Mesenchymal stem cell (in vitro differentiated cells and primary cell): ENCODE measurements around the gene MGAT4D.
"Not testable (repeated sequence)": the region's sequence is repeated elsewhere in the genome, so short reads cannot be mapped to it uniquely, and the experiment has no call there.

Experiments
- DNase-seq: peaks from one replicate; pipeline ENCODE4 v3.0.0-alpha.2; 2013
- H2AFZ ChIP-seq: one replicate; pipeline ENCODE4 v1.6.1; 2013; ENCODE audit warnings: low read depth, mild to moderate bottlenecking, control low read depth, inconsistent platforms, low read length, moderate library complexity
- H2AK5ac ChIP-seq: 2 replicates; pipeline ENCODE4 v1.6.1; 2013; ENCODE audit warnings: low read length, moderate library complexity, mild to moderate bottlenecking, inconsistent platforms; ENCODE audit not compliant: severe bottlenecking
- H2BK120ac ChIP-seq: one replicate; pipeline ENCODE4 v1.6.1; 2013; ENCODE audit warnings: low read depth, mild to moderate bottlenecking, inconsistent platforms, low read length, moderate library complexity
- H2BK12ac ChIP-seq, 2 experiments: one replicate each; pipeline ENCODE4 v1.6.1; 2013; ENCODE audit warnings: inconsistent platforms in 2 of 2, low read length in 2 of 2, mild to moderate bottlenecking in 2 of 2, moderate library complexity in 2 of 2, control low read depth in 1 of 2
- H2BK15ac ChIP-seq: one replicate; pipeline ENCODE4 v1.6.1; 2013; ENCODE audit warnings: mild to moderate bottlenecking, low read depth, inconsistent platforms; ENCODE audit not compliant: poor library complexity, severe bottlenecking
- H2BK5ac ChIP-seq: 2 replicates; pipeline ENCODE4 v1.6.1; 2013; ENCODE audit warnings: low read depth, mild to moderate bottlenecking, low read length, control low read depth, inconsistent platforms; ENCODE audit not compliant: poor library complexity, severe bottlenecking
- H3K14ac ChIP-seq, 2 experiments: one replicate each; pipeline ENCODE4 v1.6.1; 2013; ENCODE audit warnings: inconsistent platforms in 2 of 2, low read length in 2 of 2, control low read depth in 1 of 2, mild to moderate bottlenecking in 1 of 2, moderate library complexity in 1 of 2
- H3K18ac ChIP-seq, 2 experiments: one replicate each; pipeline ENCODE4 v1.6.1; 2013; ENCODE audit warnings: inconsistent platforms in 2 of 2, low read length in 2 of 2, control low read depth in 1 of 2, low read depth in 1 of 2, mild to moderate bottlenecking in 1 of 2
- H3K23ac ChIP-seq, 2 experiments: one replicate each; pipeline ENCODE4 v1.6.1; 2013; ENCODE audit warnings: inconsistent platforms in 2 of 2, low read length in 2 of 2, mild to moderate bottlenecking in 2 of 2, moderate library complexity in 2 of 2, control low read depth in 1 of 2
- H3K27ac ChIP-seq: 2 replicates; pipeline ENCODE4 v1.5.1; 2013; ENCODE audit warnings: mild to moderate bottlenecking, moderate library complexity, low read length, control low read depth, inconsistent platforms; ENCODE audit not compliant: poor library complexity, severe bottlenecking
- H3K27me3 ChIP-seq, 2 experiments: 2 replicates each; pipeline versions ENCODE4 v1.6.1 to v1.7.0; 2013; ENCODE audit warnings: low read length in 2 of 2, mild to moderate bottlenecking in 2 of 2, moderate library complexity in 2 of 2, control low read depth in 1 of 2, inconsistent platforms in 1 of 2; ENCODE audit not compliant: control insufficient read depth in 1 of 2, insufficient read depth in 1 of 2
- H3K36me3 ChIP-seq, 2 experiments: 2 replicates each; pipeline versions ENCODE4 v1.6.1 to v1.7.0; 2013; ENCODE audit warnings: low read length in 2 of 2, control low read depth in 1 of 2, inconsistent platforms in 1 of 2, low read depth in 1 of 2, mild to moderate bottlenecking in 1 of 2; ENCODE audit not compliant: insufficient read depth in 2 of 2, control insufficient read depth in 1 of 2
- H3K4ac ChIP-seq, 2 experiments: one replicate each; pipeline ENCODE4 v1.6.1; 2013; ENCODE audit warnings: inconsistent platforms in 2 of 2, low read length in 2 of 2, mild to moderate bottlenecking in 2 of 2, moderate library complexity in 2 of 2, control low read depth in 1 of 2, low read depth in 1 of 2
- H3K4me1 ChIP-seq: 2 replicates; pipeline ENCODE4 v1.6.1; 2013; ENCODE audit warnings: low read depth, low read length, control low read depth; ENCODE audit not compliant: control insufficient read depth, insufficient read depth
- H3K4me2 ChIP-seq: 2 replicates; pipeline ENCODE4 v1.6.1; 2013; ENCODE audit warnings: low read length, mild to moderate bottlenecking, inconsistent platforms; ENCODE audit not compliant: poor library complexity, severe bottlenecking
- H3K4me3 ChIP-seq, 2 experiments: 2 replicates each; pipeline versions ENCODE4 v1.5.1 to v1.7.0; 2013; ENCODE audit warnings: low read length in 2 of 2, mild to moderate bottlenecking in 2 of 2, control low read depth in 1 of 2, low read depth in 1 of 2; ENCODE audit not compliant: insufficient read depth in 1 of 2
- H3K79me1 ChIP-seq: replicated peaks from 2 replicates; pipeline ENCODE4 v1.6.1; 2013; ENCODE audit warnings: mild to moderate bottlenecking, control low read depth, low read length, inconsistent platforms; ENCODE audit not compliant: poor library complexity, severe bottlenecking
- H3K9ac ChIP-seq: 2 replicates; pipeline ENCODE4 v1.7.0; 2013; ENCODE audit warnings: mild to moderate bottlenecking, low read length, moderate library complexity
- H3K9me3 ChIP-seq: 2 replicates; pipeline ENCODE4 v1.7.0; 2013; ENCODE audit warnings: mild to moderate bottlenecking, low read length; ENCODE audit not compliant: control insufficient read depth
- H4K8ac ChIP-seq: one replicate; pipeline ENCODE4 v1.6.1; 2013; ENCODE audit warnings: inconsistent platforms, mild to moderate bottlenecking, low read length, moderate library complexity
- H4K91ac ChIP-seq: one replicate; pipeline ENCODE4 v1.6.1; 2013; ENCODE audit warnings: mild to moderate bottlenecking, low read length, inconsistent platforms
- WGBS: methylation state at CpG from one replicate; pipeline ENCODE4 v1.1.7; 2013; ENCODE audit warnings: mixed read lengths; 5-methylcytosine and 5-hydroxymethylcytosine counted together

The MGAT4D gene

GRCh38 chr4:140523857-140524742 lies 26.0 kb upstream of the MGAT4D start, which contains the start of gene ELMOD2:
Gene ELMOD2 (plus strand): TSS chr4:140524168. CDS start chr4:140525429, 1,261 bp downstream.
- Histone ChIP-seq H3K4me2 (peak within 1 kb of the TSS; percentile 75), H3K18ac (peak within 1 kb of the TSS; percentile 94), H3K14ac (peak within 1 kb of the TSS in 1 of 2 experiments; percentile 89), H2BK15ac (no peak within 1 kb of the TSS), H3K9me3 (no peaks in the 10 kb centered on the region), H3K36me3 (peaks cover 0 to 21% of the 10 kb centered on the region in 2 experiments), H2AFZ (peak within 1 kb of the TSS; percentile 64), H2BK5ac (peak within 1 kb of the TSS; percentile 87), H2BK120ac (peak within 1 kb of the TSS; percentile 93), H3K23ac (no peak within 1 kb of the TSS), H3K4me3 (peak within 1 kb of the TSS; percentile 83 to 90), H4K8ac (peak within 1 kb of the TSS; percentile 98), H3K79me1 (peaks cover 9% of the 10 kb centered on the region), H2BK12ac (no peak within 1 kb of the TSS), H2AK5ac (peak within 1 kb of the TSS; percentile 16), H4K91ac (peak within 1 kb of the TSS; percentile 95), H3K9ac (peak within 1 kb of the TSS; percentile 91), H3K27me3 (no peaks in the 10 kb centered on the region), H3K4me1 (no peaks in the 10 kb centered on the region), H3K27ac (peak within 1 kb of the TSS; percentile 87), H3K4ac (peak within 1 kb of the TSS in 1 of 2 experiments; percentile 88)
- DNase-seq = peak; percentile 98
- WGBS = under 1% methylated on average over 75 of the region's 77 CpGs

GRCh38 chr4:140523370-140523856 lies 25.3 kb upstream of the MGAT4D start:
- peak overlapping the region; percentile 16 for H2AK5ac ChIP-seq
- no peak overlapping the region for H3K14ac ChIP-seq
- H3K9me3 ChIP-seq = no peaks in the 10 kb centered on the region
- no peak overlapping the region for H2BK5ac ChIP-seq
- H3K18ac ChIP-seq = no peak overlapping the region
- H3K4me1 ChIP-seq = no peaks in the 10 kb centered on the region
- no peak overlapping the region for H2BK12ac ChIP-seq
- peak overlapping the region in 1 of 2 experiments; percentile 90 for H3K4me3 ChIP-seq
- no peak overlapping the region for H2BK15ac ChIP-seq
- H3K36me3 ChIP-seq = peaks cover 0 to 17% of the 10 kb centered on the region in 2 experiments
- H3K4ac ChIP-seq = no peak overlapping the region
- 5% methylated on average over 2 of the region's 8 CpGs for WGBS
- H2AFZ ChIP-seq = no peak overlapping the region
- H4K91ac ChIP-seq = no peak overlapping the region
- H3K27ac ChIP-seq = no peak overlapping the region
- H3K23ac ChIP-seq = no peak overlapping the region
- H3K79me1 ChIP-seq = peaks cover 7% of the 10 kb centered on the region
- no peak for DNase-seq
- H2BK120ac ChIP-seq = no peak overlapping the region
- no peaks in the 10 kb centered on the region for H3K27me3 ChIP-seq
- H3K9ac ChIP-seq = peak overlapping the region; percentile 65
- H4K8ac ChIP-seq = peak overlapping the region; percentile 24
- peak overlapping the region; percentile 69 for H3K4me2 ChIP-seq

- Histone ChIP-seq H4K91ac (no peak overlapping the region), H2AK5ac (no peak overlapping the region), H2AFZ (no peak overlapping the region), H3K4me3 (no peak overlapping the region), H3K23ac (no peak overlapping the region), H3K79me1 (no peaks in the 10 kb centered on the region), H2BK120ac (no peak overlapping the region), H2BK15ac (no peak overlapping the region), H2BK5ac (no peak overlapping the region), H3K36me3 (no peaks in the 10 kb centered on the region), H3K9ac (no peak overlapping the region), H3K18ac (no peak overlapping the region), H2BK12ac (no peak overlapping the region), H3K27ac (no peak overlapping the region), H3K27me3 (peaks cover 4% of the 10 kb centered on the region in 2 experiments), H3K4ac (no peak overlapping the region), H3K4me1 (no peaks in the 10 kb centered on the region), H4K8ac (no peak overlapping the region), H3K4me2 (no peak overlapping the region), H3K9me3 (no peaks in the 10 kb centered on the region), H3K14ac (no peak overlapping the region)
- 75% methylated on average over 1 of the region's 1 CpG for WGBS
- DNase-seq = no peak
Observed at GRCh38 chr4:140515423-140515822, 17.3 kb upstream of the MGAT4D start.

GRCh38 chr4:140513765-140514164 lies 15.7 kb upstream of the MGAT4D start:
- H4K91ac ChIP-seq, H2AFZ ChIP-seq, H3K79me1 ChIP-seq, H2BK15ac ChIP-seq, H3K14ac ChIP-seq, H3K9me3 ChIP-seq, H3K36me3 ChIP-seq, H3K27me3 ChIP-seq, H3K23ac ChIP-seq, H3K4me3 ChIP-seq, H3K4me2 ChIP-seq, H4K8ac ChIP-seq, H3K18ac ChIP-seq, H3K9ac ChIP-seq, DNase-seq, H3K27ac ChIP-seq, H2BK5ac ChIP-seq, H3K4me1 ChIP-seq, H2BK12ac ChIP-seq, H3K4ac ChIP-seq, H2BK120ac ChIP-seq, H2AK5ac ChIP-seq: not testable (repeated sequence)
- 97% methylated on average over 4 of the region's 5 CpGs for WGBS
